MM.1S (cell line): ENCODE results near the gene AMPH.

Source experiments
- CTCF ChIP-seq: fragments of 300-600 bp; sonication (generic); IDR thresholded peaks from 2 replicates; pipeline ENCODE4 v1.5.1; 2016; ENCODE audit warnings: antibody characterized with exemption, low read length, mixed read lengths
- EZH2 ChIP-seq: fragments of 300-600 bp; sonication (generic); optimal IDR thresholded peaks from 2 replicates; pipeline ENCODE3; 2017; ENCODE audit warnings: low read depth, mild to moderate bottlenecking, antibody characterized with exemption, low read length, mixed read lengths

DNA sequence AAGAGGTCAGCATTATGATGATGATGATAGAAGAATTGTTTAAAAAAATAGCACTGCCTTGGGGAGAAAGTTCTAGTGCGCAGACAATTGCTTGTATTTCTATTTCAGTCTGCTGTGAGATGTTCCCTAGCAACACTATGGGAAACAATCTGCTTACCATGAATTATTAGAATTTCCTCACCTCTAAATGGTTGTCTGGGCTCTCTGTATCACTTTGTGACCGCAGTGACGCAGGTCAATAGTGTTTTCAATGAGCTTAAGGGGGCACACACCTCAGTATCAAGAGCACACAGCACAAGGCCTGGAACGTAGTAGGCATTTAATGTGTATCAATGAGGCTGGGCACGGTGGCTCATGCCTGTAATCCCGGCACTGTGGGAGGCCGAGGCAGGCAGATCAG, 258.9 kb downstream of the AMPH start:
- TF ChIP-seq CTCF (no peak), EZH2 (no peak)
